ENCODE data around the gene DNMT1.

DNA sequence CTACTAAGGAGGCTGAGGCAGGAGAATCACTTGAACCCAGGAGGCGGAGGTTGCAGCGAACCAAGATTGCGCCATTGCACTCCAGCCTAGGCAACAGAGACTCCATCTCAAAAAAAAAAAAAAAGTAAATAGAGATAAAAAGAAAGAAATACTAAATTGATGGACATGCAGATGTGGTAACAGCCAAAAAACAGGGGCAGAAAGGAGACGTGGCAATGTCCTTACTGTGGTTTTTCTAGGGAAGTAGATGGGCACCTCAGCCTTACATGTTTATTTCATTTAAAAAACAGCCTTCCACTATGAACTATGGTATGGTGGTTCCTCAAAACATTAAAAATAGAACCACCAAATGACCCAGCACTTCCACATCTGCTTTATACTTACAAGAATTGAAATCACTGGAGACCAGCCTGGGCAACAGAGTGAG is 68.5 kb downstream of the DNMT1 start:
- TF ChIP-seq CTCF (IDR thresholded peaks at IDR 0.05) (no peak), POLR2A (IDR thresholded peaks at IDR 0.05) (no peak)

Data from body of pancreas (tissue), 4 donors.